Naive thymus-derived CD4-positive, alpha-beta T cell (primary cell): ENCODE measurements around the gene CTNNA3. TPM values are rescaled to one million over a fixed set of nuclear protein-coding genes. Genes with fewer than 3 reads are reported as not detected.

Experiments used
- ATAC-seq: fragments of 150-1000 bp; cut with Tn5 transposase; 2 replicates; pipeline ENCODE4 v1.10.0; 2021; ENCODE audit warnings: mild to moderate bottlenecking, moderate library complexity
- CTCF ChIA-PET: fragments of 350-600 bp; sonication (Branson Sonifier 250); formaldehyde crosslinking; loops from one replicate; lab custom pipeline; 2021; ENCODE audit warnings: antibody characterized with exemption; lab: Charles Lee
- POLR2A ChIA-PET: fragments of 350-600 bp; sonication (Branson Sonifier 250); formaldehyde crosslinking; loops from one replicate; lab custom pipeline; 2021; ENCODE audit warnings: antibody characterized with exemption, inconsistent platforms; lab: Charles Lee
- DNase-seq, 9 donors: peaks; one replicate each; pipeline versions ENCODE4 v3.0.0 to v3.0.0-alpha.2; 2020 to 2022; ENCODE audit warnings: mixed read lengths in 1 of 9
- H3K27ac ChIP-seq: one replicate; pipeline ENCODE4 v1.7.0; 2013; ENCODE audit warnings: mild to moderate bottlenecking, low read depth, low read length, moderate library complexity
- H3K27me3 ChIP-seq, 2 donors: one replicate each; pipeline ENCODE4 v1.7.0; 2013; ENCODE audit warnings: low read length in 2 of 2, mild to moderate bottlenecking in 2 of 2, moderate library complexity in 2 of 2; ENCODE audit not compliant: control insufficient read depth in 2 of 2, insufficient read depth in 2 of 2
- H3K36me3 ChIP-seq, 3 experiments: 1 replicate in 2 of 3; 2 replicates in 1 of 3; pipeline ENCODE4 v1.7.0; 2013; ENCODE audit warnings: low read length in 3 of 3, mild to moderate bottlenecking in 3 of 3, moderate library complexity in 1 of 3; ENCODE audit not compliant: insufficient read depth in 3 of 3, control insufficient read depth in 2 of 3
- H3K4me1 ChIP-seq, 2 donors: one replicate each; pipeline ENCODE4 v1.7.0; 2013; ENCODE audit warnings: low read length in 2 of 2, mild to moderate bottlenecking in 2 of 2, moderate library complexity in 1 of 2; ENCODE audit not compliant: control insufficient read depth in 2 of 2, insufficient read depth in 2 of 2
- H3K4me3 ChIP-seq: 2 replicates; pipeline ENCODE4 v1.7.0; 2013; ENCODE audit warnings: mild to moderate bottlenecking, low read length
- H3K9me3 ChIP-seq, 3 experiments: 1 replicate in 2 of 3; 2 replicates in 1 of 3; pipeline ENCODE4 v1.7.0; 2013; ENCODE audit warnings: low read length in 3 of 3; ENCODE audit not compliant: control insufficient read depth in 2 of 3
- H3K27ac Mint-ChIP-seq, 9 donors: one replicate each; pipeline ENCODE4 v1.8.0; 2020 to 2022; ENCODE audit warnings: mixed read lengths in 9 of 9, mild to moderate bottlenecking in 8 of 9, moderate library complexity in 5 of 9, inconsistent platforms in 2 of 9
- H3K27me3 Mint-ChIP-seq, 5 donors: one replicate each; pipeline ENCODE4 v1.8.0; 2021 to 2022; ENCODE audit warnings: mixed read lengths in 5 of 5, mild to moderate bottlenecking in 1 of 5
- H3K36me3 Mint-ChIP-seq, 5 donors: one replicate each; pipeline ENCODE4 v1.8.0; 2020 to 2022; ENCODE audit warnings: mixed read lengths in 5 of 5, mild to moderate bottlenecking in 3 of 5, inconsistent platforms in 1 of 5
- H3K4me1 Mint-ChIP-seq, 7 donors: one replicate each; pipeline ENCODE4 v1.8.0; 2020 to 2022; ENCODE audit warnings: mixed read lengths in 7 of 7, mild to moderate bottlenecking in 3 of 7, inconsistent platforms in 1 of 7
- H3K4me3 Mint-ChIP-seq, 10 donors: one replicate each; pipeline ENCODE4 v1.8.0; 2020 to 2022; ENCODE audit warnings: mild to moderate bottlenecking in 10 of 10, mixed read lengths in 10 of 10, moderate library complexity in 6 of 10, inconsistent platforms in 2 of 10
- H3K9me3 Mint-ChIP-seq, 11 donors: one replicate each; pipeline ENCODE4 v1.8.0; 2020 to 2022; ENCODE audit warnings: mixed read lengths in 11 of 11, mild to moderate bottlenecking in 4 of 11, inconsistent platforms in 1 of 11, moderate library complexity in 1 of 11
- intact Hi-C, 2 donors: fragments of 100-400 bp; cut with micrococcal nuclease; formaldehyde crosslinking; loops; one replicate each; pipeline ENCODE4 v1.15.1; 2023
- polyA plus RNA-seq, 2 donors: library from polyadenylated mRNA; unstranded; fragments of 300-500 nt; fragmentation: Illumina TruSeq; gene quantifications; one replicate each; pipeline ENCODE4 v1.2.3, GENCODE V29; 2021
- total RNA-seq, 6 experiments: library from RNA in 5 of 6; stranded (reverse) in 5 of 6; gene quantifications; 1 replicate in 5 of 6; 2 replicates in 1 of 6; pipeline ENCODE4 v1.2.3 and lab custom pipeline; 2021 to 2026

Gene CTNNA3
- total and polyA plus RNA-seq, 7 experiments from 2014 or later, result 0.43 to 0.84 (median 0.71) TPM; not detected in 2

GRCh38 chr10:66192162-66192831 lies 1503.7 kb downstream of the CTNNA3 start:
- Histone ChIP-seq H3K36me3 (no peaks in the 10 kb centered on the region), H3K27ac (no peak overlapping the region), H3K4me1 (no peaks in the 10 kb centered on the region), H3K4me3 (no peak overlapping the region), H3K27me3 (no peaks in the 10 kb centered on the region), H3K9me3 (no peaks in the 10 kb centered on the region)
- DNase-seq, result no peak
- ChIA-PET CTCF (no interaction called here), POLR2A (no interaction called here)
- intact Hi-C loops, result no loop called here
- Mint-ChIP-seq H3K4me1 (peaks cover 0 to 7% (median 0%) of the 10 kb centered on the region in 7 donors), H3K27me3 (peaks cover 0 to 3% (median 0%) of the 10 kb centered on the region in 5 donors), H3K4me3 (no peak overlapping the region), H3K36me3 (no peaks in the 10 kb centered on the region), H3K27ac (no peak overlapping the region), H3K9me3 (peaks cover 0 to 2% (median 0%) of the 10 kb centered on the region in 11 donors)
- no peak for ATAC-seq

- H3K36me3 Mint-ChIP-seq, result no peaks in the 10 kb centered on the region
- no peaks in the 10 kb centered on the region for H3K36me3 ChIP-seq
- no peak for DNase-seq
- no peak overlapping the region for H3K27ac ChIP-seq
- H3K27ac Mint-ChIP-seq, result no peak overlapping the region
- intact Hi-C loops, result no loop called here
- no peaks in the 10 kb centered on the region for H3K4me1 ChIP-seq
- peaks cover 0 to 2% (median 0%) of the 10 kb centered on the region in 11 donors for H3K9me3 Mint-ChIP-seq
- H3K4me1 Mint-ChIP-seq, result peaks cover 0 to 7% (median 0%) of the 10 kb centered on the region in 7 donors
- no peaks in the 10 kb centered on the region for H3K27me3 ChIP-seq
- ChIA-PET CTCF (no interaction called here), POLR2A (no interaction called here)
- H3K9me3 ChIP-seq, result no peaks in the 10 kb centered on the region
- H3K4me3 ChIP-seq, result no peak overlapping the region
- no peak for ATAC-seq
- peaks cover 0 to 3% (median 0%) of the 10 kb centered on the region in 5 donors for H3K27me3 Mint-ChIP-seq
- no peak overlapping the region for H3K4me3 Mint-ChIP-seq
Measured at GRCh38 chr10:66190413-66190812, 1505.6 kb downstream of the CTNNA3 start.

- peaks cover 0 to 2% (median 0%) of the 10 kb centered on the region in 11 donors for H3K9me3 Mint-ChIP-seq
- DNase-seq (no peak), ATAC-seq (no peak)
- Histone ChIP-seq H3K27ac (no peak overlapping the region), H3K9me3 (no peaks in the 10 kb centered on the region), H3K4me3 (no peak overlapping the region), H3K36me3 (no peaks in the 10 kb centered on the region), H3K4me1 (no peaks in the 10 kb centered on the region), H3K27me3 (no peaks in the 10 kb centered on the region)
- no peak overlapping the region for H3K4me3 Mint-ChIP-seq
- CTCF ChIA-PET, result no interaction called here
- no peak overlapping the region for H3K27ac Mint-ChIP-seq
- H3K27me3 Mint-ChIP-seq, result peaks cover 0 to 3% (median 0%) of the 10 kb centered on the region in 5 donors
- POLR2A ChIA-PET, result no interaction called here
- no peaks in the 10 kb centered on the region for H3K36me3 Mint-ChIP-seq
- peaks cover 0 to 7% (median 0%) of the 10 kb centered on the region in 7 donors for H3K4me1 Mint-ChIP-seq
- intact Hi-C loops, result loop anchor here in 1 of 2 donors (10.0 kb wide), 1 partner anchor 1726 kb away; no protein-coding TSS in a partner anchor
Measured at GRCh38 chr10:66189271-66189670, 1506.7 kb downstream of the CTNNA3 start.

GRCh38 chr10:66187053-66187733 lies 1508.8 kb downstream of the CTNNA3 start:
- no peak overlapping the region for H3K4me3 Mint-ChIP-seq
- peaks cover 0 to 2% (median 0%) of the 10 kb centered on the region in 11 donors for H3K9me3 Mint-ChIP-seq
- H3K36me3 Mint-ChIP-seq, result no peaks in the 10 kb centered on the region
- Histone ChIP-seq H3K27me3 (no peaks in the 10 kb centered on the region), H3K4me3 (no peak overlapping the region), H3K27ac (no peak overlapping the region), H3K36me3 (no peaks in the 10 kb centered on the region), H3K4me1 (no peaks in the 10 kb centered on the region), H3K9me3 (no peaks in the 10 kb centered on the region)
- no peak for ATAC-seq
- H3K27me3 Mint-ChIP-seq, result peaks cover 0 to 2% (median 0%) of the 10 kb centered on the region in 5 donors
- H3K4me1 Mint-ChIP-seq, result peaks cover 0 to 7% (median 0%) of the 10 kb centered on the region in 7 donors
- ChIA-PET POLR2A (no interaction called here), CTCF (interaction anchor here (0.8 kb wide), 1 partner anchor 9 kb away, joined by 6 read pairs; no protein-coding TSS in a partner anchor)
- no peak for DNase-seq
- no peak overlapping the region for H3K27ac Mint-ChIP-seq
- intact Hi-C loops, result loop anchor here in 1 of 2 donors (10.0 kb wide), 1 partner anchor 1728 kb away; no protein-coding TSS in a partner anchor

GRCh38 chr10:66183028-66183427 lies 1513.0 kb downstream of the CTNNA3 start:
- Mint-ChIP-seq H3K27me3 (no peaks in the 10 kb centered on the region), H3K27ac (no peak overlapping the region), H3K4me3 (no peak overlapping the region), H3K4me1 (peaks cover 0 to 13% (median 3%) of the 10 kb centered on the region in 7 donors), H3K36me3 (no peaks in the 10 kb centered on the region), H3K9me3 (no peaks in the 10 kb centered on the region)
- ChIA-PET CTCF (no interaction called here), POLR2A (no interaction called here)
- no peak for ATAC-seq
- Histone ChIP-seq H3K4me3 (no peak overlapping the region), H3K4me1 (no peaks in the 10 kb centered on the region), H3K27me3 (no peaks in the 10 kb centered on the region), H3K27ac (no peak overlapping the region), H3K9me3 (no peaks in the 10 kb centered on the region), H3K36me3 (no peaks in the 10 kb centered on the region)
- intact Hi-C loops, result loop anchor here in 1 of 2 donors (10.0 kb wide), 1 partner anchor 1732 kb away; no protein-coding TSS in a partner anchor
- DNase-seq, result no peak

GRCh38 chr10:66180581-66181318 lies 1515.2 kb downstream of the CTNNA3 start:
- no peaks in the 10 kb centered on the region for H3K36me3 Mint-ChIP-seq
- no peak overlapping the region for H3K27ac Mint-ChIP-seq
- H3K4me1 Mint-ChIP-seq, result peaks cover 0 to 6% (median 0%) of the 10 kb centered on the region in 7 donors
- POLR2A ChIA-PET, result interaction anchor here (0.8 kb wide), 1 partner anchor 27 kb away, joined by 3 read pairs; no protein-coding TSS in a partner anchor
- H3K36me3 ChIP-seq, result no peaks in the 10 kb centered on the region
- H3K27me3 Mint-ChIP-seq, result no peaks in the 10 kb centered on the region
- intact Hi-C loops, result loop anchor here in 1 of 2 donors (1.0 to 10.0 kb wide), 2 partner anchors 751 to 1734 kb away; no protein-coding TSS in a partner anchor
- no peak overlapping the region for H3K4me3 Mint-ChIP-seq
- peak in 7 of 9 donors; percentile 1 to 46 (median 34) for DNase-seq
- H3K4me3 ChIP-seq, result no peak overlapping the region
- no peaks in the 10 kb centered on the region for H3K9me3 Mint-ChIP-seq
- no peaks in the 10 kb centered on the region for H3K27me3 ChIP-seq
- no peaks in the 10 kb centered on the region for H3K9me3 ChIP-seq
- peak; percentile 78 for ATAC-seq
- H3K4me1 ChIP-seq, result no peaks in the 10 kb centered on the region
- no peak overlapping the region for H3K27ac ChIP-seq
- CTCF ChIA-PET, result interaction anchor here (0.6 kb wide), 1 partner anchor 1075 kb away, joined by 10 read pairs; no protein-coding TSS in a partner anchor
